GM21515 (cell line): Measurements from ENCODE around the gene DHX8.
A peak's percentile ranks its signal among the peaks of the same experiment; 100 is the strongest.

Experiments
- ATAC-seq: cut with Tn5 transposase; IDR thresholded peaks from one replicate; pipeline ENCODE4 v1.9.1; 2021; ENCODE audit not compliant: unreplicated experiment

The DHX8 gene

DNA sequence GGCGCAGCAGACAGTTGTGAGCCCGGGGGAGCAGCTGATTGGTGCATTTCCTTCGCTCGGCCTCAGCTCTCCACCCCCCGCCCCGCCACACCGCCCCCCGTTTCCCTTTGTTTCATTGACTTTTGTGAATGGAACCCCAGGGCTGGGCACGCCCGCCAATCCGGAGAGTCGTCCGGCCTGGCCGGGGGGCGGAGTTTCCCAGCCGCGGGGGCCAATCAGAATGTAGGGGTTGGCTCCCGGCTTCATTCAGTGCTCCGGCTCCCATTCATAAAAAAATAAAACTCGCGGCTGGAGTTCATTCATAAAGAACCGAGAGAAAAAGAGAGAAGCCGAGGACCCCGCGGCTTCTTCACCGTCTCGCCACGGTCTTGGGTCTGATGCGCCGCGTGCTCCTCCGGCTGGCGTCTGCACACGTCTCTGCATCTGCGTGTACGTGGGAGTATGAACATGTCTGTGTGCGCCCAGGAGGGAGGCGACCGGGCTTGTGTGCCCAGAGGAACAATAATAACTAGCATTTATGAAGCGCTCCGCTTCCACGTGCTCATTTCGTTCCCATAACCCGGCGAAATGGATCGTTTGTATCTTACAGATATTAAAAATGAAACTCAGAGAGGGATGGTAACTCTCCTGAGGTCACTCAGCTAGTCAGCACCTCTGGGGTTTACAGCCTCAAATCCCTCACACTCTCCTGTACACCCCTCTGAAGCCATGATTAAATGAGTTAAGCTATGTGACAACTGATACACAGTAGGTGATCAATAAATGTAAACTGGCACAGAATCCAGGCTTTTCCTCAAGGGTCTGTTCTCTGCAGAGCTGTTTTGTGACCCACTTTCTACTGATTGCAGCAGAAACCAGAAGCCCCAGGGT, 62.8 kb downstream of the DHX8 start, which contains the start of gene ETV4:
Gene ETV4, minus strand, starts transcription at position 22 of the 870 bp plus-strand sequence. CDS start 723 bp downstream, outside the sequence.
- ATAC-seq, result peak; percentile 80

DNA sequence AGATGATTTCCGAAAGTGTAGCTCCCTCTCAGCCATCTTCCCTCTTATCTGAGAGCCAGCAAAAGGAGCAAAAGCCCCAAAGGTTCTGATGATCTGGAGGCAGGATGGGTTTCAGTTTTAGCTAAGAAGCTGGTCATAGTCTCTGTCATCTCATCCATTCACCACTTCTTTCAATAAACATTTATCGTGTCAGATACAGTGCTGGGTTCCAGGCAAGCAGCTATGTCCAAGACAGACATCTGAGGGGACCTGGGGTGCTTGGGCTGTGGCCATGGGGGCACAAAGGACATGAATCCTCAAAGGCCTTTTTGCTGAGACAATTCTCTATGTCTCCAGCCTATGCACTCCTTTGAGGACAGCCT, 63.4 kb downstream of the DHX8 start:
- ATAC-seq, result no peak

DNA sequence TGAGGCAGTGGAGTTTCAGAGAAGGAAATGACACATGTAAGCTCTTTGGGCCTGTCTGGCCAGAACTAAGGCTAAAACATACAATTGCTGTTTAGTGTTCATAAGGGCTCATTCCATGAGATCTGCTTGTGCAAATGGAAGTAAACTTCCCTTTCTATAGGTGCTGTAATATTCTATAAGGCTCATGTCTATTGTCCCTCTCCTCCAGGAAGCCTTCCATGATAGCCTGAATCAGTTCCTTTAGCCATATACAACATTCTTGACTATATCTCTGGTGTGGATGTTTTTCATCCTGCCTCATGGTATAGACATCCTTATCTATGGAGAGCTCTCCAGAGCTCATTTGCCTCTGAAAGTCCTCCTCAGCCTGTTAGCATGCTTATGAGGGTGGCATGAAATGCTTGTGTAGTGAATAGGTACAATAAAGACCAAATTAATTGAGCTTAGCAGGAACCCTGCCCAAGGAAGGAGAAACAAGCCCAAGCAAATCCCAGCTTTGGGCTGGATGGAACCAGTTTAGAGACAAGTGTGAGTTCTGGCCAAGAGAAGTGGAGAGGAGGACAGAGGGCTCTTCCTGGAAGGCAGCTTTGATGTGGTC, 64.0 kb downstream of the DHX8 start:
- ATAC-seq, result no peak

DNA sequence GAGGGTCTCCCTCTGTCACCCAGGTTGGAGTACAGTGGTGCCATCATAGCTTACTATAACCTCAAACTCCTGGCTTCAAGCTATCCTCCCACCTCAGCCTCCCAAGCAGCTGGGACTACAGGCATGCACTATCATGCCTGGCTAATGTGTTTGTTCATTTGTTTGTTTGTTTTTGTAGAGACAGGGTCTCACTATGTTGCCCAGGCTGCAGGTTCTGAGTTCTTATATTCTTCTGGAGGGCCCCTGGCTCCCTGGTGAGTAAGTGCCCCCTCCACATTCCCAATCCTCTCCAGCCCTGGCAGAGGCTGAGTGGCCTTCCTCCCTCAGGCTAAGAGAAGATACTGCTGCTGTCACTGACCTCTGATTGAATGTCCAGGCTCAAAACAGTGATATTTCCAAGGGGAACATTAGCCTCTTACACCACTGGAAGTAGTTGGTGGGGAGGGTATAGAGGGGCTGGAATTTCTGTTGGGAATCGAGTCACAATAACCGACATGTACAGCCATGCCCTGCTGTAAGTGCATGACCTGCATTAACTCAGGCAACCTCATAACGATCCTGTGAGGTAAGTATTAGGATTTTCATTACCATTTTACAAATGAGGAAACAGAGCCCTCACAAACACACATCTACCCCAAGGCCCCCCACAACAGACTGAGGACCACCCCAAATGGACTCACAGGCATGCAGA, 65.1 kb downstream of the DHX8 start:
- no peak for ATAC-seq

DNA sequence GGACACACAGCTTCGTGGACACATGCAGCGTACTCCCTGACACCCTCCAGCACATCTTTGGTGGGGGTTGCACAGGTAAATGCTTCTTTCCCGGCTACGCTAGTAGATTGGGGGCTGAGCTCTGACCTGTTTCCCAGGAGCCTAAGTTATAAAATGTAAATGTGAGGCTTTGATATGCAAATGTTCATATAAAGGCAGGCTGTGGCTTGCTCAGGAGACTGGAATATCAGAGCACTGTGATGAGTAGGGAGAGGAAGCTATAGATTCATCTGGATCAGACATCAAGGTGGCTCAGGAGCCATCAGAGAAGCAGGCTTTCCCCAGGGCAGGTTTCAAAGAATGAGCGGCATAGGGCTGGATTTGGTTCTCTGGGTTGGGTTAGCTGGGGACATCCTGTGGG, 65.7 kb downstream of the DHX8 start:
- no peak for ATAC-seq

DNA sequence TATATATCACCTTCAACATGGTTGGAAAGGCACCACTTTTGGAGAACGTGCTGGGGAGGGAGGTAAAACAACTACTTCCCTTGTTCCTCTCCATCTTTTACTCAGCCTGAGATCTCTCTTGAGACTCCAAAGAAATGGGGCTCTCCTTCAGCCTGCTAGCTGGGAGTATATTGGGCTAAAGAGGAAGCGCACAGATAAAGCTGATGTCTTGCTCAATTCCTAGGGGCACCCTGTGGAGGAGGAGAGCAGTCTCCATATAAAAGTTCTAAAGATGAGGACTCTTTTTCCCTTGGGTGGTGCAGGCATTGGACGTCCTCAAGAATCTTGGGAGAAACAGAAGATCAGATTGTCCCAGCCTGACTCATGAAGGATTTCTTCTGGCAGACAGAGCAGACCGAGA, 67.0 kb downstream of the DHX8 start:
- ATAC-seq, result no peak

DNA sequence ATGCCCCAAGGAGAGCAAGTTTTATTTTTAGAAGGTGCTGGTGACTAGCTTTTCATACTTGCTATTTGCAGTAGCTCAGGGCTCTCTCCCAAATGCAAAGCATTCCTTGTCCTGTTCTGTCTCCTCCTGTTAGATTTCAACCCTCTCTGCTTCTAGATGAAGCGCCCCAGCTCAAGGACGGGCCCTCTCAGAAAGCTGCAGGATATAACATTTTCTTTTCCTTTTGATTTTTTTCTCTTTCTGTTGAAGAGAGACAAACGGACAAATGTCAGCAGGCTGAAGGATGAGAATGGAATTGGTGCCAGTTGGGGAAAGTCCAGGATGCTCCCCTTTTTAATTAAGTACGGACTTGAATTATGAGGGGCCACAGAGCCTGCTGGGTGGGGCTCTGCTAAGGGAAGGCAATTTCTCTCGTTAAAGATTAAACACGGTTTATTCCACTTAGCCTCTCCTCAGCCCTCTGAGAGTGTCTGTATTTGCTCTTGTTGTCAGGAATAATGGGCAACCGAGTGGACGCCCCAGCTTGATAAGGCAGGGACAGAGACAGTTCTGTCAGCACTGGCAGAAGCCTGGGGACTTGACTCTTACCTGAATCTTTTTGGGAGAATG, 68.6 kb downstream of the DHX8 start:
- no peak for ATAC-seq

DNA sequence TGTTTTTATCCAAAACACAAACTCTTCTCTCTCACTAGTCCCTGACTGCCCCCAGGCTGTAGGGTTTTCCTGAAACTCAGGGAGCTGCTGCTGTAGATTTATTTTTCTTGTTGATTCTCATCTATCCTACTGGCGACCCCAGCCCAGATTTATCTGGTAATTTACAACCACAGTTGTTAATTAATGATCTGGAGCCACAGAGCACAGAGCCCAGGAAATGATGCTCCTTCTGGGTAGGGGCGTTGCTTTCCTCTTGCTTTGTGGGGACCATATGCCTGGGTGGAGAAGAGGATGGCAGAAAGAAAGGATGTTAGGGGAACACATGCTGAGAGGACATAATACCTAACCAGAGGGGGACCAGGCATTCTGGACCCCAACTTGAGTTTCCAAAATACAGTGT, 69.8 kb downstream of the DHX8 start:
- no peak for ATAC-seq

DNA sequence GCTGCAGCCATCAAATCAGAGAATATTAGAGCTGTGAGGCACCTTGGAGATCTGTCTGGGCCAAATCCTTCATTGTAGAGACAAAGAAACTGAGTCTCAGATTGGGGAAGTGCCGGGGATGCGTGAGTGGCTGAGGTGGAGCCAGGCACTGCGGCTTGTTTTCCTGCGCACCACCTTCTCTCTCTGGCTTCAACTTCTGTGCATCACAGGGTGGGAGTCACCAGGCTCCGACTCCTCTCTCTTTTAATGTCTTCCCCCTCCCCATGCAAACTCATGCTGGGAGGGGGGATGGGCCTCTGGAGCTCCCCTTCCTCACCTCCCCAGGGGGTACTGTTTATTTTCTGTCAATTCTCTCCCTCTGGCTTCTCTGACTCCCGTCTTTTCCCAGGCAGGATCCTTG, 71.1 kb downstream of the DHX8 start:
- ATAC-seq, result no peak

DNA sequence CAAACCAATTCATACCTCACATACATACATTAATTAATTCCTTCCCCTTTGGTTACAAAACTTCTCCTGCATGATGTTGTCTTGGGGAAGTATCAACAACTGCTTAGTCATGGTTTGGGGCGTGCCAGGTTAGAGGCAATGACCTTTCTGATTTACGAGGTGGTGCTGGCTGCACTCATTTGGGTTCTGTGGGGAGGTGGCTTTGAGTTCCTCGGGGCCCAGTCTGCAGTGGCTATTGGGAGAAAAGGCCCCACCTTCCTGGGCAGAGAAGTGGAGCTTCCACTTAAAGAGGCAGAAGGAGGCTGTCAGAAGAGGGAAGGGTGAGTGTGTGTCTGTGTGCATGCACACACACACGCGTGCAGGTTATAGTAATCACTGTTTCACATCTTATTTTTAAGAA, 72.5 kb downstream of the DHX8 start:
- no peak for ATAC-seq

DNA sequence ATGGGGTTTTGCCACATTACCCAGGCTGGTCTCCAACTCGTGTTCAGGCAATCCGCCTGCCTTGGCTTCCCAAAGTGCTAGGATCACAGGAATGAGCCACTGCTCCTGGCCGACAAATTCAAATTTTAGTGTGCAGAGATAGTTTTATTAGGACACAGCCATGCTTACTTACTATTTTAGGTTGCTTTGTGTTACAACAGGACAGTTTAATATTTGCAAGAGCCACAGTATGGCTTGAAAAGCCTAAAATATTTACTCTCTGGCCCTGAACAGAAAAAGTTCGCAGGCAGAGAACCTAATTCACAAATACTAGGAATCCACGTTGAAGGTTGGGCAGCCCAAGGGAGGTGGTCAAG, 75.0 kb downstream of the DHX8 start:
- no peak for ATAC-seq

DNA sequence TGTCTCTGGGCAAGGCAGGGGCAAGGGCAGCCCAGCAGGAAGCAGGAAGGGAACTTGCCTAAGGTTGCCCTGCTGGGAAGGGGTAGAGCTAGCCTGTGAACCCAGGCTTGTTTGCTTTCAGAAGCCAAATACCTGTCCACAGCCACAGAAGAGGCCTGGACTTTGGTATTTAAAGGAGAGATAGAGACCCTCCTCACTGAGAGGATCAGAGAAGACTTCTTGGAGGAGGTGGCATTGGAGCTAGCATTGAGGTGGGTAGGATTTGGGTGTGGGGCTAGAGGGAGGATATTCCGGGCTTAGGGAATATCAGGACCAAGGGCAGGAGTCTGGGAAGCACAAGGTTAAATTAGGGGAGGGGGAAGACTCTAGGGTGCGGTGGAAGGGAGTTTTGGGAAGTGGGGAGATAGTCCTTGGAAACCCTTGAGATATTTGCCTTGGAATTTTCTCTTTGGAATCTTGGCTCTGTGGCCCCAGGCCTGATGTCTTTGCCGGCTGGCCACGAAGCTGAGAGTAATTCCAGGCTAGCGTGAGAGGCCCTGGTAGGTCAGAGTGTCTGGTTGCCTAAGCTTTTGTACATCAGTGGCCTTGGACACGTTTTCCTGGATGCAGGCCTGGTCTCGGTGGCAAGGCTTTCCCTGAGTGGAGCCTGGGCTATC, 75.5 kb downstream of the DHX8 start:
- ATAC-seq, result no peak

DNA sequence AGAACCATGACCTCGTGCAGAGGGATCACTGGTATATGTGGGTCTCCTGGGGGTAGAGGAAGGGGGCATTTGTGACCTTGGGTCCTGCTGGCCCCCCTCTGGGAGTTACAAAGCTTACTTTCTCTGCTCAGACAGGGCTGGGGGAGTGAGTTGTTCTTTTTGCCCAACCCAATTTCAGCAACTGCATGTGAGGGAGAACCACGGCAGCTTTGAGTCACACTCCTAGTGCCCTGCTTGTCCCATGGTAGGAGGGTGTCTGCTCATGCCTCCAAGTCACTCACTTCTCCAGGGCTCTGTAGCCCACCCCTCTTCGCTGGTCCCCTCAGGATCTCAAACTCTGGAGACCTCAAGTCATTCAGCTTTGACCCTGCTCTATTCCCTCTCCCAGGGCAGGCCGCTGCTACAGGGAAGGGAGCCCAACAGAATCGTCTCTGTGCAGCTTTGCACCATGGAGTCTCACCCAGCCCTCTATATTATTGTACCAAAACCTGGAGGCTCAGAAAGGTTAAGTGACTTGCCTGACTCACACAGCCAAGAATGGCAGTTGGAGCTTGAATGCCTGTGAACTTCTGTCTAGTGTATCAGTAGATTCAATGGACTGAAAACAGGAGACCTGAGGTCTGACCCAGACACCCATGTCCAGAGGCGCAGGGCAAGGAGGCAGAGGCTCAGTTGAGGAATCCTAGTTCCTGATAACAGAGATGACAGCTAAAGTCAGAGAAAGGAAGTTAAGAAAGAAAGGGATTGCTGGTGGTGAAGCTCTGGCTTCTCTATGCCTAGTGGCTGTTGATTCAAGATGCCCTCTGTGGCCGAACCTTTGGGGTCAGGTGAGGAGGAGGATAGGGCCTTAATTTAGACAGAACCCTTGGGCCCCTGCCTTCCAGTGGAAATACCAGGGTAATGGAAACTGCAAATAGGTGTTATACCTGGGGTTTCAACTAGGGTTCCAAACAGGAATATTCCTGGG, 77.0 kb downstream of the DHX8 start:
- no peak for ATAC-seq

DNA sequence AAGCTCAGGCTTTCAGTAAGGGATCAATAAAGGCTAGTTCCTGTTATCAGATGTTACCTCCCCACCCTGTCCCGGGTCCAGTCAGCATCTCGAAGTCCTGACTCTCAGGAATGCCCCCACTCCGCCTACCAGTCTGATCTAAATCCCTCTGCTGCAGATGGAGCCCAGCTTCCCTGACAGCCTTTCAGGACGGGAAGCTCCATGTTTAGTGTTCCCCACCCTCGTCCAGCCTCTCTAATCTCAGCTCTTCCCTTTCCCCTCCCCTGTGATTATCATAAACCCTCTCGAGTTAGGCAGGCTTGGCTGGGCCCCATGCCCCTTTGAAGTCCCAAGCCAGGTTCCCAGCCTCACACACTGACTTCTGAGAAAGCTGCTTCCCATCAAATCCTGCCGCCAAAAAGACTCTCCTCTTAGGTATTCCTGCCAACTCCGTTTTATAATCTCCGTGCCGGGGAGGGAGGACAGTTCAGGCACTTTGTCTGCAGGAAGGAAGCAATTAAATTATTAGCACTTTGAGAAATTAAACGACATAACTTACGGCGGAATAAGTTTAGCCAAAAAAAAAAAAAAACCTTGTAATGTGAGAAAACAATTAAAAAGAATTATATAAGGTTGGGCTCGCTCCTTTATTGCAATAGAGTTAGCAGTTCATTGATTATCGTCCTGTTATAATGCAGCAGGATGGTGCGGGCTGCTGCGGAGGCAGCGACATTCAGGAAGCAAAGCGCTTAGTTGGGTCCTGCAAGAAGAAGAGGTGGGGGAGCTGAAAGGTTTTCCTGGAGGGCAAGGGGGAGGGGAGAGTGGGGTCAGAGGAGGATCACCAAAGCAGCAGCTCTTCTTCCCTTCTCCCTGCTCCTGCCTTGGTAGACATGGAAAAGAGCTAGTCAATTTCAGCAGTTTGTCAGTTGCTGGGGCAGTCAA, 79.2 kb downstream of the DHX8 start:
- no peak for ATAC-seq

DNA sequence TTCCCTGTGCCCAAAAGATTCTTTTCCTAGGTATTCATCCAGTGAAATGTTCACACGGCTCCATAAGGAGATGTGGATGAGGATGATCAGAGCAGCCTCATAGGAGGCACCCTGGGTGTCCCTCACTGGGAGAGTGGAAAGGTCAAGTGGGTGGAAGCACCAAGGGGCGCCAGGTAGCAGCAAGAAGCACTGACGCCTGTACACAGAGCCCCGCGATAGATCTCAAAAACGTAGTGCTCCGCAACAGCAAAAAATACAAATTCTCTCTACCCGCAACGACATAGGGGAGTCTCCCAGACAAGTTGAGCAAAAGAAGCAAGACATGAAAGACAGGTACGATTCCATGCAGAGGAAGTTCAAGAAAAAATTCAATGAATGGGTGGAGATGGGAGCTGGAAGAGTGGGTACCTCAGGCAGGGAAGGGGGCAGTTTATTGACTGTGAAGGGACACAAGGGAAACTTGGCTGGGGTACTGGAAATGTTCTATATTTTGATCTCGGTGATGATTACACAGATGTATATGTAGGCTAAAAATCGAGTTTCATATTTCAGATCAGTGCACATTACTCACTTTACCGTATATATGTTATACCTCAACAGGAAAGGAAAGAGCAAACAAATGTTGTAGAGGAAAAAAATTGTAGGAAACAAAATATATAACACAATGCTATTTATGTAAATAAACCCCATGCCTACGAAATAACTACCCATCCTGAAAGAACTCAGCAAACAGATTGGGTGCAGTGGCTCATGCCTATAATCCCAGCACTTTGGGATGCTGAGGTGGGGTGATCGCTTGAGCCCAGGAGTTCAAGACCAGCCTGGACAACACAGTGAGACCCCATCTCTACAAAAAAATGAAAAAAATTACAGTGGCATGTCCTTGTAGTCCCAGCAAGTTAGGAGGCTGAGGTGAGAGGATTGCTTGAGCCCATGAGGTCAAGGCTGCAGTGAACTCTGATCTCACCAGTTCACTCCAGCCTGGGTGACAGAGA, 80.1 kb downstream of the DHX8 start:
- no peak for ATAC-seq

DNA sequence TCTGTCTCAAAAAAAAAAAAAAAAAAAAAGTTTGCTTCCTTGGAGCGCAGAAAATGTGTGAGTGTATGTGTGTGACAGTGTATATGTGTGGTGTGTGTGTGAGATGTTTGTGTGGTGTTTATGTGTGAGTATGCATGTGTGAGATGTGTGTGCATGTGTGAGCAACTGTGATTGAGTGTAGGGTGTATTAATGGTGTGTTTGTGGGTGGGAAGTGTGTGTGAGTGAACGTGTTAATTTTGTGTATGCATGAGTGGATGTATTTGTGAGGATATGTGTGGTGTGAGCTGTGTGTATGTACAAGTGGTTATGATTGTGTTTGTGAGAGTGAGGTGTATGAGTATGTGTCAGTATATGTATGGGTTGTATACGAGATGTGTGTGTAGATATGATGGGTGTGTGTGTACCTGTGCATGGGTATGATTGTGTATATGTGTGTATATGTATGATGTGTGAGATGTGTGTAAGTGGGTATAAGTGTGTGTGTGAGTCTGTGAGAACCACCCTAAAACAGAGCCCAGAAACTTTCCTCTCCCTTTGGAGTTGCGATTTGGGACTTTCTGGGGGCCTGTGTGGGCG, 84.8 kb downstream of the DHX8 start:
- no peak for ATAC-seq

DNA sequence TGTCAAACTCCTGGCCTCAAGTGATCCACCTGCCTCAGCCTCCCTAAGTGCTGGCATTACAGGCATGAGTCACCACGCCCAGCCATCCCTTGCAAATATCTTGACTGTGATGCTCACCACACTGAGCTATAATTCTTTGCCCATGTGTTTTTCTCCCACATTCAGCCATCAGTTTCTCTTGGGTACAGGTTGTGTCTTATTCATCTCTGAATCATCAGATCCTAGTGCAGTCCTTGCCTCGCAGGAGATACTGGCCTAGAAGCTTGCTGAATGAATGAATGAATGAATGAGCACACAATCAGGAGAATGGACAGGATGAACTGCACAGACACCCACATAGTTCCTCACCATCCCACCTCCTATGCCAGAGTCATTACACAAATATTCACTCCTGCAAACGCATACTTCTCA, 86.7 kb downstream of the DHX8 start:
- no peak for ATAC-seq
